ENCODE data around the gene IQCB1. TPM values are rescaled to one million over a fixed set of nuclear protein-coding genes. Genes with fewer than 3 reads are reported as not detected.

IQCB1 gene
- total and polyA plus RNA-seq, 2 of the 8 experiments (the other 6 are each of a cell fraction or from before 2014, with no cell fraction given): 21.7 to 31.2 TPM

- H2BK20ac ChIP-seq (ENCODE audit: low read length): no peak overlapping the region
- WGBS, 2 experiments (ENCODE audit: extremely low coverage in 1 of 2, insufficient coverage in 1 of 2, insufficient read length in 1 of 2, insufficient replicate concordance in 2 of 2, low coverage in 1 of 2, low lambda C conversion rate in 2 of 2, missing lambda C conversion rate in 1 of 2): 76% methylated on average over 1 of the region's 1 CpG; no CpG with 5 or more reads in 1 of the 2 experiments
- TF ChIP-seq CHD2 (IDR thresholded peaks at IDR 0.05; ENCODE audit: low read length) (no peak), TBP (IDR thresholded peaks at IDR 0.05; ENCODE audit: low read depth, low read length) (no peak)
These were observed 82.6 kb downstream of the IQCB1 start for GRCh38 chr3:121752261-121752660.

More at GRCh38 chr3:121752261-121752660, 82.6 kb downstream of the IQCB1 start:
- no peaks in the 10 kb centered on the region for H4K20me1 ChIP-seq (replicated peaks in 1 of 2; ENCODE audit: control insufficient read depth in 1 of 2, insufficient read depth in 2 of 2, low read length in 2 of 2)
- no peak overlapping the region for H2BK120ac ChIP-seq (replicated peaks; ENCODE audit: low read depth, low read length)
- H3K4me2 ChIP-seq (ENCODE audit: insufficient read depth in 1 of 2, low read depth in 2 of 2, low read length in 2 of 2): no peak overlapping the region
- H3K4me3 ChIP-seq (ENCODE audit: extremely low read depth in 1 of 4, insufficient read depth in 2 of 4, low read depth in 3 of 4, low read length in 4 of 4): no peak overlapping the region
- ChIA-PET CTCF (ENCODE audit: partially characterized antibody) (interaction anchor here (0.7 to 1.2 kb wide), 2 partner anchors 238 to 349 kb away, joined by 3 read pairs; no protein-coding TSS in a partner anchor), POLR2A (ENCODE audit: partially characterized antibody) (no interaction called here)
- peaks cover 9% of the 10 kb centered on the region for H3K23me2 ChIP-seq (ENCODE audit: low read depth, low read length)
- no peak overlapping the region for H3K27ac ChIP-seq (ENCODE audit: low read depth, low read length)
- no peak overlapping the region for H4K8ac ChIP-seq (ENCODE audit: extremely low read depth, insufficient read depth, low read length)
- no peak overlapping the region for H2BK5ac ChIP-seq (ENCODE audit: low read depth, low read length)
- no peak for FAIRE-seq
- no peaks in the 10 kb centered on the region for H3K79me1 ChIP-seq (ENCODE audit: low read depth, low read length)
- no peaks in the 10 kb centered on the region for H3K27me3 ChIP-seq (replicated peaks in 1 of 4; ENCODE audit: control insufficient read depth in 3 of 4, extremely low read depth in 1 of 4, insufficient read depth in 3 of 4, low read length in 3 of 4)
- no peak overlapping the region for H4K5ac ChIP-seq (ENCODE audit: insufficient read length, low read depth, low read length)
- H3K79me2 ChIP-seq (ENCODE audit: control insufficient read depth in 1 of 2, insufficient read depth in 2 of 2, low read length in 2 of 2): peaks cover 0 to 19% of the 10 kb centered on the region in 2 experiments; a peak in 2 of 4 replicates
- no peak overlapping the region for H3K4ac ChIP-seq (replicated peaks; ENCODE audit: insufficient read length, low read depth, low read length)
- H4K91ac ChIP-seq (replicated peaks; ENCODE audit: insufficient read length, low read length): no peak overlapping the region
- H3K14ac ChIP-seq (ENCODE audit: insufficient read length): no peak overlapping the region
- no peak overlapping the region for H2AK5ac ChIP-seq (ENCODE audit: low read depth, low read length)
- H2AFZ ChIP-seq (ENCODE audit: low read length): no peak overlapping the region
- H3K23ac ChIP-seq (ENCODE audit: insufficient read length): no peak overlapping the region
- no peak overlapping the region for H2BK15ac ChIP-seq (ENCODE audit: low read length)
- no peak overlapping the region for H3K18ac ChIP-seq (ENCODE audit: extremely low read depth, low read length)
- H3K9me3 ChIP-seq (ENCODE audit: insufficient read depth in 2 of 2, low read depth in 1 of 2, low read length in 1 of 2): no peaks in the 10 kb centered on the region
- DNase-seq (ENCODE audit: low read depth in 1 of 2, low spot score in 2 of 2): no peak
- no peak overlapping the region for H3K56ac ChIP-seq (replicated peaks; ENCODE audit: insufficient read length, low read depth, low read length)
- peaks cover 0 to 5% (median 2%) of the 10 kb centered on the region in 4 experiments; a peak in 2 of 7 replicates for H3K4me1 ChIP-seq (replicated peaks in 1 of 4; ENCODE audit: control insufficient read depth in 3 of 4, insufficient read depth in 4 of 4, low read length in 3 of 4)
- no peaks in the 10 kb centered on the region for H3K36me3 ChIP-seq (ENCODE audit: control insufficient read depth in 2 of 4, insufficient read depth in 4 of 4, low read length in 3 of 4)
- H3K9ac ChIP-seq (replicated peaks in 1 of 4; ENCODE audit: extremely low read depth in 1 of 4, low read depth in 3 of 4, low read length in 3 of 4): no peak overlapping the region
- H2BK12ac ChIP-seq (ENCODE audit: low read depth, low read length): no peak overlapping the region
